Bronchial epithelial cell (primary cell): ENCODE data around the gene RPS19. TPM values are rescaled to one million over a fixed set of nuclear protein-coding genes. Genes with fewer than 3 reads are reported as not detected.

Experiments used
- DNase-seq: peaks from one replicate; pipeline ENCODE4 v3.0.0-alpha.2; 2010; ENCODE audit warnings: low read depth
- FAIRE-seq: peaks from 2 replicates; lab custom pipeline; 2011; peaks lifted over from hg19 to GRCh38; lab: Jason Lieb, UNC
- H3K27me3 ChIP-seq: 2 replicates; pipeline ENCODE4 v1.5.1; 2011; ENCODE audit warnings: low read length; ENCODE audit not compliant: control insufficient read depth, insufficient read depth
- H3K36me3 ChIP-seq: 2 replicates; pipeline ENCODE4 v1.5.1; 2011; ENCODE audit warnings: low read length; ENCODE audit not compliant: control insufficient read depth, insufficient read depth
- H3K4me3 ChIP-seq: 2 replicates; pipeline ENCODE4 v1.5.1; 2011; ENCODE audit warnings: mild to moderate bottlenecking, low read depth, low read length, control low read depth
- total RNA-seq: library from RNA; depleted of rRNA; stranded (reverse); fragments of >200 nt; gene quantifications from 2 replicates; pipeline ENCODE4 v1.2.1, GENCODE V29; 2014
- TF ChIP-seq, protein P1 (sequence below): IDR thresholded peaks from 2 replicates; pipeline ENCODE4 v1.5.1; 2011; ENCODE audit warnings: mild to moderate bottlenecking, moderate library complexity, low read length, control low read depth, inconsistent platforms; ENCODE audit not compliant: insufficient read depth, severe bottlenecking

Gene RPS19
- total RNA-seq, 1 donor from 2014 or later, result 2,277 TPM

DNA sequence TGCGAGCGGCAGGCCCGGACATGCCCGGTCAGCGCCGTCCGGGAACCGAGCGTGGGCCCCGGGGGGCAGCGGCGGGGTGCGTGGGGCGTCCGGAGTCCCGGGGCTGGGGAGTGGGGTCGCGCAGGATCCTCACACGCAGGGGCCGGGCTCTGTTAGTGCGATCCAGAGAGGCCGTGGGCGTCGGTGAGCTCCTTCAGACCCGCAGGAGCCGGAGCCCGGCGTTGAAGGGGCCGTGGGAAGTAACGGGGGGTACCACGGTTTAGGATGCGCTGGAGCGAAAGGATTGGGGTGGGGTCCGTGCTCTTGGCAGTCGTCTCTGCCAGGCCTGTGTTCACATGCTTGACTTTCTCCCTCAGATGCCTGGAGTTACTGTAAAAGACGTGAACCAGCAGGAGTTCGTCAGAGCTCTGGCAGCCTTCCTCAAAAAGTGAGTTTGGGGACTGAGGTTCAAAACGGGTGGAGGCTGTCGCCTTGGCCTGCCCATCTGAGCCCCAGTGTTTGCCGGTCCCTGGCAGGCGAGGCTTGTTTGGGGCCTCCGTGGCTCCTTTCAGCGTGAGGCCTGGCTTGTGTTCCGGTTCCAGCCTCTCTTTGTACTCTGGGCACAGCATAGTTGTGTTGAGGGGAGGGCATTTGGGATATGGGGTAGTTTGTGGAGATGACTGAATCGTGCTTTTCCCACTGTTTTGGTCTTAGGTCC is 512 bp downstream of the RPS19 start:
- TF ChIP-seq, protein P1, sequence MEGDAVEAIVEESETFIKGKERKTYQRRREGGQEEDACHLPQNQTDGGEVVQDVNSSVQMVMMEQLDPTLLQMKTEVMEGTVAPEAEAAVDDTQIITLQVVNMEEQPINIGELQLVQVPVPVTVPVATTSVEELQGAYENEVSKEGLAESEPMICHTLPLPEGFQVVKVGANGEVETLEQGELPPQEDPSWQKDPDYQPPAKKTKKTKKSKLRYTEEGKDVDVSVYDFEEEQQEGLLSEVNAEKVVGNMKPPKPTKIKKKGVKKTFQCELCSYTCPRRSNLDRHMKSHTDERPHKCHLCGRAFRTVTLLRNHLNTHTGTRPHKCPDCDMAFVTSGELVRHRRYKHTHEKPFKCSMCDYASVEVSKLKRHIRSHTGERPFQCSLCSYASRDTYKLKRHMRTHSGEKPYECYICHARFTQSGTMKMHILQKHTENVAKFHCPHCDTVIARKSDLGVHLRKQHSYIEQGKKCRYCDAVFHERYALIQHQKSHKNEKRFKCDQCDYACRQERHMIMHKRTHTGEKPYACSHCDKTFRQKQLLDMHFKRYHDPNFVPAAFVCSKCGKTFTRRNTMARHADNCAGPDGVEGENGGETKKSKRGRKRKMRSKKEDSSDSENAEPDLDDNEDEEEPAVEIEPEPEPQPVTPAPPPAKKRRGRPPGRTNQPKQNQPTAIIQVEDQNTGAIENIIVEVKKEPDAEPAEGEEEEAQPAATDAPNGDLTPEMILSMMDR, result no peak
- Histone ChIP-seq H3K27me3 (no peaks in the 10 kb centered on the region), H3K4me3 (peak overlapping the region; percentile 93), H3K36me3 (peaks cover 40% of the 10 kb centered on the region)
- no peak for FAIRE-seq
- no peak for DNase-seq

DNA sequence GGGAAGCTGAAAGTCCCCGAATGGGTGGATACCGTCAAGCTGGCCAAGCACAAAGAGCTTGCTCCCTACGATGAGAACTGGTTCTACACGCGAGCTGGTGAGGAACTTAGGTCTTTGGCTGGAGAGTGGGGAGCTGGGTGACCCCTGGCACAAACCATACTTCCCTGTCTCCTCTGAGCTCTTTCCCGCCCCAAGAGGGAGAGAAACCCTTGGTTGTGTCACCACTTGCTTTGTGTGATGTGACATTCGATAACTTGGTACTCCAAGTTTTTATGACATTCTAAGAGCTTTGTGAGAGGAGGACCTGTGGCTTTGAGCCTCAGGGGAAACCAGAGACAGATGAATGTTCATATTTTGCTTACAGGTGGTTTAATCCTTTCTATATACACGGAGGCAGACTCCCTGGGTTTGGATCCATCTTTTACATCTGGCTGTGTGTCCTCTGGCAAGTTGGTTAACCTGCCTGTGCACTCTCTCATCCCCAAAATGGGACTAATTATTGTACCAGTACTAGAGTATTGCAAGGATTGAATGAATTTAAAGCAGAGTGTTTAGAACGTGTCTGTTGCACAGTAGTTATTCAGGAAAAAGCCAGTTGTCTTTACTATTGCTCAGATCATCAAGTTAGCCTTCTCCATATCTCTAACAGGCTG is 1.2 kb downstream of the RPS19 start:
- no peak for FAIRE-seq
- TF ChIP-seq, protein P1, result no peak
- H3K36me3 ChIP-seq, result peaks cover 42% of the 10 kb centered on the region
- no peak for DNase-seq
- no peaks in the 10 kb centered on the region for H3K27me3 ChIP-seq
- H3K4me3 ChIP-seq, result peak overlapping the region; percentile 93

DNA sequence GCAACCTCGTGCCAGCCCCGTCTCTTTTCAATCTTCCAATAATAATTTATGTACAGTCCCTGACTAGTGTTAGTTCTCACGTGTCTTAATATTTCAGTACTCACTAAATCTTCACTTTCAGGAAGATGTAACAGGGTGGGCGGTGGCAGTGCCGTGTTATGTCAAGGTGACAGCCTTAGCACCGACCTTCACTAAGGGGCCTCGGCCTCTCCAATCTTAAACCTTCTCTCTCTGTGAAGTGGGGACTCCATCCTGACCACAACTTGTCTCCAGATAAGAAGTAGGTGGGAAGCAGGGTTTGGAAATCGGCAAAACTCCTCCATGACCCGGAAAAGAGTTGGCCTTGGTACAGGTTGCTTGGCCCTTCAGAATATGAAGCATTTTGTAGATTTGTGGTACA is 1.8 kb downstream of the RPS19 start:
- H3K36me3 ChIP-seq, result peaks cover 44% of the 10 kb centered on the region
- H3K27me3 ChIP-seq, result no peaks in the 10 kb centered on the region
- H3K4me3 ChIP-seq, result no peak overlapping the region
- TF ChIP-seq, protein P1, result no peak
- no peak for FAIRE-seq
- no peak for DNase-seq

DNA sequence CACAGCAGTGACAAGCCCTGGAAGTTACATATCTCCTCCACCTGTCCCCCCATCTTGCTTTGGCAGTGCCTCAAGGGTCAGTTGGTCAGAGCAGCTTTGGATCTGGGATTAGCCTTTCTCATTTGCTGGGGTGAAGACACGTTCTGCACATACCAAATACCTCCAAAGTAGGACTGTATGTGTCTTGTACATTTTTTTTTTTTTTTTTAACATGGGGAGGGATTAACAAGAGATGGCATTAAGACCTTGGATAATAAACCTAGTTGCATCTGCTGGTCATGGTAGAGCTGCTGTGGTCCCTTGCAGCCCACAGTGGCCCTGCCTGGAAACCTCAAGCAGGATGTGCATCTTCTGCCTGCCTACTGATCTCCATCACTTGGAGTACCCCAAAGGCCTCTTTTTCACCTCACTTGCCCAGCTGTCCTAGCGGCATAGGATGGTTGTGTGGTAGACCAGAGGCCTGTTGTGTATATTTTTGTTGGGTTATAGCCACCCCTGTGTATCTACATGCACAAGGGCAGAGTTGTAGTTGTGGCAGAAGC is 2.5 kb downstream of the RPS19 start:
- FAIRE-seq (no peak), DNase-seq (no peak)
- Histone ChIP-seq H3K4me3 (no peak overlapping the region), H3K36me3 (peaks cover 46% of the 10 kb centered on the region), H3K27me3 (no peaks in the 10 kb centered on the region)
- TF ChIP-seq, protein P1, result no peak

DNA sequence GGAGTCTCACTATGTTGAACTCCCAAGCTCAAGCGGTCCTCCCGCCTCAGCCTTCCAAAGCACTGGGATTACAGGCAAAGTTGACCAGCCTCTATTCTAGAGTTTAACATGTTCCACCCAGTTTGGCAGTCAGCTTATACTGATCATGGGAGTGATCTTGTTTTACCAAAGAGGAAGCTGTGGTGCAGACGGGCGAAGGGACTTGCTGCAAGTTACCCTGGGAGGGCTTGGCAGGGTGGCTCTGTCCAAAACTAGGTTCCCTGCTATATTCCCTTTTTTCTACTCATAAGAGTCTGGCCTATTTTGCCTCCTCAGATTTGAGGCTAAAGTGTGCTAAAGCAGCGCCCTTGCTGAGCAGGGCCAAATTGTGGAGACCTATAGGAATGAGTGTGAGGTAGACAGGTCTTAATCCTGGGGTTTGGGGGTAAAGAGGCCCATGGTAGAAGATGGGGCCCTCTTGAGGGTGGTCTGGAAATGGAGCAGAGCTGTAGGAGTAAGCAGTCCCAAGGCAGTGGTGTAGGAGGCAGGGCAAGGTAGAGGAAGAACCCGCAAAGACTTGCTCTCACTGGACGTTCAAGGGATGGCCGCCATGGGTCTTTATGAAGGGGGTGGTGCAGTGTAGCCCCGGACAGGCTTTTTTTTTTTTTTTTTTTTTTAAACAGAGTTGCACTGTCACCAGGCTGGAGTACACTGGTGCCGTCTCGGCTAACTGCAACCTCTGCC is 3.3 kb downstream of the RPS19 start:
- peaks cover 51% of the 10 kb centered on the region for H3K36me3 ChIP-seq
- no peak overlapping the region for H3K4me3 ChIP-seq
- H3K27me3 ChIP-seq, result no peaks in the 10 kb centered on the region
- DNase-seq (no peak), FAIRE-seq (no peak)
- TF ChIP-seq, protein P1, result no peak
